ENCODE data around the gene CCHCR1. TPM values are rescaled to one million over a fixed set of nuclear protein-coding genes. Genes with fewer than 3 reads are reported as not detected.
"Not testable (repeated sequence)": the region's sequence is repeated elsewhere in the genome, so short reads cannot be mapped to it uniquely, and the experiment has no call there.

The CCHCR1 gene
- total and polyA plus RNA-seq, 7 donors, result 7.4 to 15.2 (median 10.3) TPM

DNA sequence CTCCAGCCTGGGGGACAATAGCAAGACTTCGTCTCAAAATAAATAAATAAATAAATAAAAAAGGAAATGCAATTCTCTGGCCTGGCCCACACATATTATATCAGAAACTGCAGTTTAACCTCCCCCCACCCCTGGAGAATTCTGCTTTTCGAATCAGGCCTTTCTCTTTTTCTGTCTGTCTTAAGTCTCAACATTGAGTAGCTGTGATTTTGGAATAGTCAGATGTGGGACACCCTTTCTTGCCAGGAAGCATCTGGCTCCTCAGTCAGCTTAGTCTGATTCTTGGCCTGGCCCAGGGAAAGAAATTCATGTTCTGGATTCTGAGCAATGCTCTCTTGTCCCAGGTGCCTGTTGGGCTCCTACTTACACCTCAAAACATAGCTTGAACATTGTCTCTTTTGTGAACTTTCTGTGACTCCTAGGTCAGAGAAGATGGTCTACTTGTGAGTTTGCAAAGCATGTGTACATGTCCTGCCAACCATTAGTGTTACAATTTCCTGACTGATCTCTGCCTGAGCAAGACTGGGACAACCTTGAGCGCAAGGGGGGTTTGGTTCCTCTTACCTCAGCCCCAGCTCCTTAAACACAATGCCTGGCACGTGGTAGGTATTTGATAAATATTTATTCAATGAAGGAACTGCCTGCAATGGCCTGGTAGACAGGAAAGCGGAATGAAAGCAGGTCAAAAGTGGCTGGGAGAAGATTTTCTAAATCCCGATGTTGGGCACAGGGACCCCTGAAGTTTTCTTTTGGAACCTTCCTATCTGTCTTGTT, 36.6 kb upstream of the CCHCR1 start:
- Histone ChIP-seq H3K27me3 (ENCODE audit: insufficient read depth in 3 of 3, low read length in 2 of 3) (no peaks in the 10 kb centered on the region), H3K4me3 (no peak overlapping the region), H3K27ac (no peak overlapping the region), H3K4me1 (peaks cover 5% of the 10 kb centered on the region), H3K36me3 (ENCODE audit: insufficient read depth in 1 of 2, low read depth in 1 of 2) (peaks cover 0 to 5% of the 10 kb centered on the region in 2 donors), H3K9me3 (no peaks in the 10 kb centered on the region)
- DNase-seq (no peak), ATAC-seq (no peak)
- intact Hi-C loops (cut with DNase I), result no loop called here
- 80 to 81% (median 81%) methylated on average over 6 of the region's 6 CpGs for WGBS, 3 donors
- TF ChIP-seq, protein P1, sequence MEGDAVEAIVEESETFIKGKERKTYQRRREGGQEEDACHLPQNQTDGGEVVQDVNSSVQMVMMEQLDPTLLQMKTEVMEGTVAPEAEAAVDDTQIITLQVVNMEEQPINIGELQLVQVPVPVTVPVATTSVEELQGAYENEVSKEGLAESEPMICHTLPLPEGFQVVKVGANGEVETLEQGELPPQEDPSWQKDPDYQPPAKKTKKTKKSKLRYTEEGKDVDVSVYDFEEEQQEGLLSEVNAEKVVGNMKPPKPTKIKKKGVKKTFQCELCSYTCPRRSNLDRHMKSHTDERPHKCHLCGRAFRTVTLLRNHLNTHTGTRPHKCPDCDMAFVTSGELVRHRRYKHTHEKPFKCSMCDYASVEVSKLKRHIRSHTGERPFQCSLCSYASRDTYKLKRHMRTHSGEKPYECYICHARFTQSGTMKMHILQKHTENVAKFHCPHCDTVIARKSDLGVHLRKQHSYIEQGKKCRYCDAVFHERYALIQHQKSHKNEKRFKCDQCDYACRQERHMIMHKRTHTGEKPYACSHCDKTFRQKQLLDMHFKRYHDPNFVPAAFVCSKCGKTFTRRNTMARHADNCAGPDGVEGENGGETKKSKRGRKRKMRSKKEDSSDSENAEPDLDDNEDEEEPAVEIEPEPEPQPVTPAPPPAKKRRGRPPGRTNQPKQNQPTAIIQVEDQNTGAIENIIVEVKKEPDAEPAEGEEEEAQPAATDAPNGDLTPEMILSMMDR (IDR thresholded peaks at IDR 0.05), result no peak

DNA sequence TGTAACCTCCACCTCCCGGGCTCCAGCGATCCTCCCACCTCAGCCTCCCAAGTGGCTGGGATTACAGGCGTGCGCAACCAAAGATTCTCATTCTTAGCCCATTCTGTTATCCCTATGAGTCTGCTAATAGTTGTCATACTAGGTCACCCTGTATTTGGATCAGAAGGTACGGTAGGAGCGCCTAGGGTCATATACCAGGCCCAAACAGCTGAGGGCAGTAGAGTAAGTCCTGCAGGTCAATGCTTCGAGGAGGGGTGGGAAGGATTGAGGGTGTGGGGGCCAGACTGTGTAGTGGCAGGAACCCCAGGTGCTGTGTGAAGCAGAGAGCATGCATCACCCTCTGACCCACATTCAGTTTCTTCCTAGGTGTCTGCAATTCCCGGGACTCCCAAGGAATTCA, 35.6 kb upstream of the CCHCR1 start:
- intact Hi-C loops (cut with DNase I), result loop anchor here in 1 of 2 donors (2.0 kb wide), 1 partner anchor 54 kb away; the partner anchor contains the start of gene PSORS1C2
- H3K9me3 ChIP-seq, result no peaks in the 10 kb centered on the region
- no peaks in the 10 kb centered on the region for H3K27me3 ChIP-seq (ENCODE audit: insufficient read depth in 3 of 3, low read length in 2 of 3)
- H3K27ac ChIP-seq, result no peak overlapping the region
- H3K4me3 ChIP-seq, result no peak overlapping the region
- H3K4me1 ChIP-seq, result peaks cover 5% of the 10 kb centered on the region
- TF ChIP-seq, protein P1 (IDR thresholded peaks at IDR 0.05), result no peak
- WGBS, 3 donors, result 76 to 84% (median 82%) methylated on average over 8 of the region's 8 CpGs
- peaks cover 0 to 5% of the 10 kb centered on the region in 2 donors for H3K36me3 ChIP-seq (ENCODE audit: insufficient read depth in 1 of 2, low read depth in 1 of 2)
- no peak for ATAC-seq
- no peak for DNase-seq

DNA sequence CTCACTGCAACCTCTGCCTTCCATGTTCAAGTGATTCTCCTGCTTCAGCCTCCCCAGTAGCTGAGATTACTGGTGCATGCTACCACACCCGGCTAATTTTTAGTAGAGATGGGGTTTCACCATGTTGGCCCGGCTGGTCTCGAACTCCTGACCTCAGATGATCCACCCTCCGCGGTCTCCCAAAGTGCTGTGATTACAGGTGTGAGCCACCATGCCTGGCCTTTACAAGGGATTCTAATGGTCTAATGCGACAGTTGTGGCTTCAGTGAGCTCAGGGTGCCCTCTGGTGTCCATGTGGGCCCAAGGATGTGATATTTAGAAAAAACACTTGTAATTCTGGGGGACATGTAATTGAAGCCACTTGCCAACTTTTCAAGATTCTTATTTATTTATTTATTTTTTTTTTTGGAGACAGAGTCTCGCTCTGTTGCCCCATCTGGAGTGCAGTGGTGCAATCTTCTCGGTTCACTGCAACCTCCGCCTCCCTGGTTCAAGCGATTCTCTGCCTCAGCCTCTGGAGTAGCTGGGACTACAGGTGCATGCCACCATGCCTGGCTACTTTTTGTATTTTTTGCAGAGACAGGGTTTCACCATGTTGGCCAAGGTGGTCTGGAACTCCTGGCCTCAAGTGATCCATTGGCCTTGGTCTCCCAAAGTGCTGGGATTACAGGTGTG, 35.0 kb upstream of the CCHCR1 start:
- not testable (repeated sequence) for H3K27me3 ChIP-seq (ENCODE audit: insufficient read depth in 3 of 3, low read length in 2 of 3); H3K4me3 ChIP-seq; H3K4me1 ChIP-seq; H3K27ac ChIP-seq; H3K36me3 ChIP-seq (ENCODE audit: insufficient read depth in 1 of 2, low read depth in 1 of 2); H3K9me3 ChIP-seq
- DNase-seq (peak; percentile 64 to 74), ATAC-seq (peak in 2 of 4 donors; percentile 44 to 53)
- TF ChIP-seq, protein P1 (IDR thresholded peaks at IDR 0.05), result peak; percentile 53
- intact Hi-C loops (cut with DNase I), result loop anchor here (1.0 to 2.0 kb wide), 2 partner anchors 54 to 55 kb away; partner anchors contain the start of gene PSORS1C2 (in 1 of the 2)
- WGBS, 3 donors, result 58 to 61% (median 61%) methylated on average over 10 of the region's 10 CpGs

DNA sequence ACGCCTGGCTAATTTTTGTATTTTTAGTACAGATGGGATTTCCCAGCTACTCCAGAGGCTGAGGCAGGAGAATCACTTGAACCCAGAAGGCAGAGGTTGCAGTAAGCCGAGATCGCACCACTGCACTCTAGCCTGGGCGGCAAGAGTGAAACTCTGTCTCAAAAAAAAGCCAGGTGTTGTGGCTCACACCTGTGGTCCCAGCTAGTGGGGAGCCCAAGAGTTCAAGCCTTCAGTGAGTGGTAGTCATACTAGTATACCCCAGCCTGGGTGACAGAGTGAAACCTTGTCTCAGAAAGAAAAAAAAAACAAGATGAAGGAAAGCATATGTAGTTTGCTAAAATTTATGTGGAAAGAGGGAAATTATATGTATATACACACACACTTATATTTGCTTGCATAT, 32.9 kb upstream of the CCHCR1 start:
- H3K27me3 ChIP-seq (ENCODE audit: insufficient read depth in 3 of 3, low read length in 2 of 3), result no peaks in the 10 kb centered on the region
- H3K27ac ChIP-seq, result no peak overlapping the region
- intact Hi-C loops (cut with DNase I), result no loop called here
- H3K9me3 ChIP-seq, result no peaks in the 10 kb centered on the region
- H3K4me1 ChIP-seq, result peaks cover 5% of the 10 kb centered on the region
- DNase-seq, result no peak
- WGBS, 3 donors, result 88 to 98% (median 90%) methylated on average over 4 of the region's 4 CpGs
- no peak for ATAC-seq
- TF ChIP-seq, protein P1 (IDR thresholded peaks at IDR 0.05), result no peak
- H3K4me3 ChIP-seq, result no peak overlapping the region
- H3K36me3 ChIP-seq (ENCODE audit: insufficient read depth in 1 of 2, low read depth in 1 of 2), result peaks cover 0 to 5% of the 10 kb centered on the region in 2 donors

DNA sequence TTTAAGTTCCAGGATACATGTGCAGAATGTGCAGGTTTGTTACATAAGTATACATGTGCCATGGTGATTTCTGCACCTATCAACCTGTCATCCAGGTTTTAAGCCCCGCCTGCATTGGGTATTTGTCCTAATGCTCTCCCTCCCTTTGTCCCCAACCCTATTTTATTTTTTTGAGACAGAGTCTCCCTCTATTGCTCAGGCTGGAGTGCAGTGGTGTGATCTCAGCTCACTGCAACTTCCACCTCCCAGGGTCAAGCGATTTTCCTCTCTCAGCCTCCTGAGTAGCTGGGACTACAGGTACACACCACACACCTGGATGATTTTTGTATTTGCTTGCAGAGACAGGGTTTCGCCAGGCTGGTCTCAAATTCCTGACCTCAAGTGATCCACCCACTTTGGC, 31.6 kb upstream of the CCHCR1 start:
- intact Hi-C loops (cut with DNase I); H3K36me3 ChIP-seq (ENCODE audit: insufficient read depth in 1 of 2, low read depth in 1 of 2); DNase-seq; H3K9me3 ChIP-seq; H3K4me3 ChIP-seq; H3K27ac ChIP-seq; H3K4me1 ChIP-seq; H3K27me3 ChIP-seq (ENCODE audit: insufficient read depth in 3 of 3, low read length in 2 of 3); ATAC-seq: not testable (repeated sequence)
- WGBS, 3 donors, result 86 to 91% (median 89%) methylated on average over 3 of the region's 3 CpGs

Measured in psoas muscle (tissue), 8 donors.